Cardiac fibroblast (primary cell): Measurements from ENCODE around the gene FAM171A2.
A peak's percentile ranks its signal among the peaks of the same experiment; 100 is the strongest.
"Not testable (repeated sequence)": the region's sequence is repeated elsewhere in the genome, so short reads cannot be mapped to it uniquely, and the experiment has no call there.

Source experiments
- DNase-seq, 2 donors: peaks; one replicate each; pipeline versions ENCODE4 v3.0.0 to v3.0.0-alpha.2; 2010; ENCODE audit warnings: low read depth in 2 of 2
- H3K4me3 ChIP-seq, 2 donors: replicated peaks in 1 of 2; 1 replicate in 1 of 2; 2 replicates in 1 of 2; pipeline ENCODE4 v1.5.1; 2011; ENCODE audit warnings: low read depth in 2 of 2, low read length in 2 of 2, mild to moderate bottlenecking in 2 of 2, moderate library complexity in 1 of 2
- TF ChIP-seq, protein P1 (sequence below): IDR thresholded peaks from one replicate; pipeline ENCODE4 v1.5.1; 2011; ENCODE audit warnings: low read depth, mild to moderate bottlenecking, low read length, inconsistent platforms

Gene FAM171A2

GRCh38 chr17:44338702-44339101 is 25.0 kb downstream of the FAM171A2 start:
- TF ChIP-seq, protein P1, sequence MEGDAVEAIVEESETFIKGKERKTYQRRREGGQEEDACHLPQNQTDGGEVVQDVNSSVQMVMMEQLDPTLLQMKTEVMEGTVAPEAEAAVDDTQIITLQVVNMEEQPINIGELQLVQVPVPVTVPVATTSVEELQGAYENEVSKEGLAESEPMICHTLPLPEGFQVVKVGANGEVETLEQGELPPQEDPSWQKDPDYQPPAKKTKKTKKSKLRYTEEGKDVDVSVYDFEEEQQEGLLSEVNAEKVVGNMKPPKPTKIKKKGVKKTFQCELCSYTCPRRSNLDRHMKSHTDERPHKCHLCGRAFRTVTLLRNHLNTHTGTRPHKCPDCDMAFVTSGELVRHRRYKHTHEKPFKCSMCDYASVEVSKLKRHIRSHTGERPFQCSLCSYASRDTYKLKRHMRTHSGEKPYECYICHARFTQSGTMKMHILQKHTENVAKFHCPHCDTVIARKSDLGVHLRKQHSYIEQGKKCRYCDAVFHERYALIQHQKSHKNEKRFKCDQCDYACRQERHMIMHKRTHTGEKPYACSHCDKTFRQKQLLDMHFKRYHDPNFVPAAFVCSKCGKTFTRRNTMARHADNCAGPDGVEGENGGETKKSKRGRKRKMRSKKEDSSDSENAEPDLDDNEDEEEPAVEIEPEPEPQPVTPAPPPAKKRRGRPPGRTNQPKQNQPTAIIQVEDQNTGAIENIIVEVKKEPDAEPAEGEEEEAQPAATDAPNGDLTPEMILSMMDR: no peak
- no peak overlapping the region for H3K4me3 ChIP-seq
- DNase-seq: no peak

GRCh38 chr17:44335968-44336367 is 27.7 kb downstream of the FAM171A2 start:
- TF ChIP-seq, protein P1: no peak
- no peak overlapping the region for H3K4me3 ChIP-seq
- no peak for DNase-seq

- DNase-seq: no peak
- TF ChIP-seq, protein P1: no peak
- H3K4me3 ChIP-seq: no peak overlapping the region
Measured at GRCh38 chr17:44335564-44335963, 28.1 kb downstream of the FAM171A2 start.

DNA sequence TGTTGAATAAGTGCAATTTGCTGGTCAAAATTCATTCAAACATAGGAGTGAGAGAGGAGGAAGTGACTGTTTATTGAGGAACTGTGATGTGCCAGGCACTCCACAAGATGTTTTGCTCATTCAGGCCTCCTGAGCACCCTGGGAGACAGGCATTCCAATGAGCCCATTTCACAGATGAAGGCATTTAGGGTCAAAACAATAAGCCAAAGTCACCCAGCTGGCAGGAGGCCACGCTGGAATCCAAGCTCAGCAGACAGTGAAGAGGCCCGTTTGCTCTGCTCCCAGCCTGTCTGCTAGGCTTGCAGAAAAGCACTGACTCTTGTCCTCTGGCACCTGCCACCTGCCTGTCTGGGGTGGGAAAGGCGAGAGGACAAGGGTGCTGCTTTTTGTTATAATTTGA is 28.9 kb downstream of the FAM171A2 start:
- DNase-seq: no peak
- H3K4me3 ChIP-seq: no peak overlapping the region
- TF ChIP-seq, protein P1: no peak

DNA sequence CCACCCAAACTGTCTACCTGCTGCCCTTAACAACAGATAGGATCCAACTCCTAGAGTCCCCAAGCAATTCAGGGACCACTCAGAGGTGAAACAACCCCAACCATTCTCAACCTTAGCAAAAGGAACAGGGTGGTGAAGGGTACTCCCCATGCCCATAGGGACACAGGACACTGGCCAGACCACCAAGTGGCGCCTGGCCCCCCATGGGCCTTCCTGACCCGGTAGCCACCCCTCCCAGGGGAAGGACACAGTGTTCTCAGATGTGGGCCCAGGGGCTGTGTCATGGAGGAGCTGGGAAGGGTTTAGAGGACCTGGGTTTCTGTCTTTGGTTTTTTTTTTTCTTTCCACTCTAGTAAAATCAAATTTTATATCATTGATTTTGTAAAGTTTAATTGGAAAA is 29.3 kb downstream of the FAM171A2 start:
- H3K4me3 ChIP-seq: no peak overlapping the region
- TF ChIP-seq, protein P1: no peak
- no peak for DNase-seq

DNA sequence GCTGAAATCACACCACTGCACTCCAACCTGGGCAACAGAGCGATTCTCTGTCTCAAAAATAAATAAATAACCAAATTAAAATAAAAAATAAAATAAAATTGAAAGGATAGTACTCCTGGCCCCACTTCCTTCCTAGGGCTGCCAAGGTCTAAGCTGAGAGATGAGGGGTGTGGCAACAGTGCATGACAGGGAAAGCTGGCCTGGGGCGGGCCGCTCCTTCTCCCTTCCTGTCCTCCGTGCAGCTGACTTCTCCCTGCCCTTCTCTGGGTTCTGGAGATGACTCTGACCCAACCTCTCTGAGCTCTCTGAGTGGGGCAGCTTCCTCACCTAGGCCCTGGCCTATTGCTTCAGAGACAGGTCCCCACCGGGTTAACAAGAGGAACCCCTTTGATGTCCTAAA is 30.3 kb downstream of the FAM171A2 start:
- TF ChIP-seq, protein P1: no peak
- DNase-seq: no peak
- no peak overlapping the region for H3K4me3 ChIP-seq

DNA sequence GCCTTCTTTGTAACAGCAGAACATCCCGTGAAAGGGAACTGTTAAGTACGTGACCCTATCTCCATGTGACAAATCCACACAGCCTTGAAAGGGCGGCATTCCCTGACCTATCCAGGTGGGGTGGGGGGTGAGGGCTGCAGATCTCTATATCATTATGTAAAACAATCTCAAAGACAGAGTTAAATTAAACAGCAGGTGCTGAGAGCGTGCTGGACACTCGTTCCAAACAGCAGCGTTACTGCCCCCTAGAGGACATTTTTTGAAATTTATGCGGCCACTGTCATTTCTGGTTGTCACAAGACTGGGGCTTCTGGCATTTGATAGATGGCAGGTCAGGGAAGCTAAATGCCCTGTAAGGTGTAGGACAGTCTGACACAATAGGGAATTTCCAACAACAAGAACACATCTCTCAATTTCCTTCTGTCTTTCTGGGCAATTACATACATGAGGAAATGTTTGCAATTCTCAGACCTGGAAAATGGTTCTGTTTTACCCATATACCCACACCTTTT is 32.3 kb downstream of the FAM171A2 start:
- TF ChIP-seq, protein P1: peak; percentile 72
- H3K4me3 ChIP-seq: no peak overlapping the region
- peak; percentile 77 to 83 for DNase-seq

DNA sequence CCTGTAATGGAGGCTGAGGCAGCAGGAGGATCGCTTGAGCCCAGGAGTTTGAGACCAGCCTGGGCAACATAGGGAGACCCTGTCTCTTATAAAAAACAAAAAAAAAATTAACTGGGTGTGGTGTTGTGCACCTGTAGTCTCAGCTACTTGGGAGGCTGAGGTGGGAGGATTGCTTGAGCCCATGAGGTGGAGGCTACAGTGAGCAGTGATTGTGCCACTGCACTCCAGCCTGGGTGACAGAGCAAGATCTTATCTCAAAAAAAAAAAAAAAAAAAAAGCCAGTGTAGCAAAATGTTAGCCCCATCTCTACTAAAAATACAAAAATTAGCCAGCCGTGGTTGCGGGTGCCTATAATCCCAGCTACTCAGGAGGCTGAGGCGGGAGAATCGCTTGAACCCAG is 33.4 kb downstream of the FAM171A2 start:
- H3K4me3 ChIP-seq, DNase-seq: not testable (repeated sequence)

DNA sequence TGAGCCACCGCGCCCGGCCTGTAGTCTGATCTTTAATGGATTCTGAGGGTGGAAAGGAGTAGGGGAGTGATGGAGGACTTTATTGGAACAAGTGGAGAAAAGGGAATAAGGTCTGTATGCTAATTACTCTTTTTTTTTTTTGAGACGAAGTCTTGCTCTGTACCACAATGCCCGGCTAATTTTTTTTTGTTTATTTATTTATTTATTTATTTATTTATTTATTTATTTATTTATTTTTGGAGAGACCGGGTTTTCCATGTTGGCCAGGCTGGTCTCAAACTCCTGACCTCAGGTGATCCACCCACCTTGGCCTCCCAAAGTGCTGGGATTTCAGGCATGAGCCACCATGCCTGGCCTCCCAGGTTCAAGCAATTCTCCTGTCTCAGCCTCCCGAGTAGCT is 34.1 kb downstream of the FAM171A2 start:
- not testable (repeated sequence) for DNase-seq, H3K4me3 ChIP-seq
